ENCODE data around the gene ELOVL5.

The ELOVL5 gene

DNA sequence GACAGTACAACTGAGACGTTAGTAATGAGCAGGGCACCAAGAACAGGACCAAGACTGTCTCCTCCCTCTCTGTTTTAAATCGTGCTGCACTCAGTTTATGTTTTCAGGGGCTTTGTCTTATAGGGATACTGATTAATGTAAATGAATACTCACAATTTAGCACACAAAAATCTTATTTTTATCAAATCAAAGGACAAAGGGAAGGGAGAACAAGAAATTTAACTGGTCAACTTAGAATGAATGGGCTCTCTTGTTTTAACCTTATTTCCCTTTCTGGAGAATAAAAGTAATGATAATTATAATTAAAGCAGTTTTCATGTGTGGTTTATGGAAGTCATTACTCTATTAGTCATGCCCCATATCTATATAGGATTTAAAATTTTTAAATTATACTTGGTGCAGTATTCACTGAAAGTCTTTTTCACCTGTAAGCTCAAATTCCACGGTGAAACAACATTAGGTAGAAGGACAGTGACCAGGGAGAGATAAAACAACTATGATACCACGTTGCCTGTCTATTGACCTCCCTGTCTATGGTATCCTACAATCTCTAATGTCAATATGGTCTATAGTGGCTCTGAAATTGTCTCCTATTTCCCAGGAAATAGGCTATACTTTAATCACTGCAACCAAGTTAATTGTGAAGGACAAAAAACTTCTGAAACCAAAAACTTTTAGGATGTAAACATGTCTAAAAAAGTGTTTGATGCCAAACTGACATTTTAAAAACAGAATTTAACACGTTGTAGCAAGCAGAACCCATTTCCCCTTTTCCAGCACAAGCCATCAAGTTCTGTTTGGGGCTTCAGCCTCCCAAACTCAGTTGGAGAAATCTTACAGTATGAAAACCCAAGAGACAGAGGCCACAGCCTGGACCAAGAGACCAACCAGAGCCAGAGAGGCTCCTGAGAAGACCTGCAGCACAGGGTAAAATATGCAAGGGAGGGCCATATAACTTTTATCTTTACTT lies 15.0 kb downstream of the ELOVL5 start:
- no peak overlapping the region for H3K4me3 ChIP-seq
- peaks cover 62% of the 10 kb centered on the region for H3K36me3 ChIP-seq
- no peak for TF ChIP-seq Cebpa-rat (IDR thresholded peaks at IDR 0.05)
- H3K4me1 ChIP-seq: peaks cover 50% of the 10 kb centered on the region
- peak overlapping the region; percentile 79; the same call in 1 of the 2 replicates for H3K4me2 ChIP-seq
- H4K20me1 ChIP-seq: peaks cover 99% of the 10 kb centered on the region
- H3K9ac ChIP-seq: no peak overlapping the region
- peaks cover 15% of the 10 kb centered on the region; the same call in 1 of the 2 replicates for H3K9me3 ChIP-seq
- H3K27me3 ChIP-seq: no peaks in the 10 kb centered on the region
- no peak overlapping the region for H3K27ac ChIP-seq

DNA sequence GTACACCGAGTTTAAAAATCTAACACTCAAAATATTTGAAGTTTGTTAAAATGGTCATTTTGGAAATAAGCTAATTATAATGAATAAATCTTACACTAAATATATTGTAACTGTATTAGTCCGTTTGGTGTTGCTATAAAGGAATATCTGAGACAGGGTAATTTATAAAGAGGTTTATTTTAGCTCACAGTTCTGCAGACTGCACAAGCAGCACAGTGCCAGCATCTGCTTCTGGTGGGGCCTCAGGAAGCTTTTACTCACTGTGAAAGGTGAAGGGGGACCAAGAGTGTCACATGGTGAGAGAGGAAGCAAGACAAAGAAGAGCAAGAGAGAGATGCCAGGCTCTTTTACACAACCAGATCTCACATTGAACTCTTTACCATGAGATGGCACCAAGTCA lies 17.1 kb downstream of the ELOVL5 start:
- Histone ChIP-seq H4K20me1 (peaks cover 99% of the 10 kb centered on the region), H3K9me3 (peaks cover 15% of the 10 kb centered on the region; the same call in 1 of the 2 replicates), H3K27ac (no peak overlapping the region), H3K36me3 (peaks cover 58% of the 10 kb centered on the region), H3K4me3 (no peak overlapping the region), H3K27me3 (no peaks in the 10 kb centered on the region), H3K4me2 (no peak overlapping the region), H3K4me1 (peaks cover 30% of the 10 kb centered on the region), H3K9ac (no peak overlapping the region)
- TF ChIP-seq Cebpa-rat (IDR thresholded peaks at IDR 0.05): no peak

- Histone ChIP-seq H3K9ac (no peak overlapping the region), H4K20me1 (peaks cover 99% of the 10 kb centered on the region), H3K27ac (no peak overlapping the region), H3K4me2 (no peak overlapping the region), H3K4me1 (peaks cover 15% of the 10 kb centered on the region), H3K27me3 (no peaks in the 10 kb centered on the region), H3K4me3 (no peak overlapping the region), H3K36me3 (peaks cover 69% of the 10 kb centered on the region), H3K9me3 (peaks cover 15% of the 10 kb centered on the region; the same call in 1 of the 2 replicates)
- no peak for TF ChIP-seq Cebpa-rat (IDR thresholded peaks at IDR 0.05)
These were observed 18.6 kb downstream of the ELOVL5 start for GRCh38 chr6:53330137-53330536.

- no peak overlapping the region for H3K4me2 ChIP-seq
- no peak overlapping the region for H3K9ac ChIP-seq
- no peaks in the 10 kb centered on the region for H3K27me3 ChIP-seq
- H4K20me1 ChIP-seq: peaks cover 99% of the 10 kb centered on the region
- TF ChIP-seq Cebpa-rat (IDR thresholded peaks at IDR 0.05): no peak
- peaks cover 18% of the 10 kb centered on the region; the same call in 1 of the 2 replicates for H3K9me3 ChIP-seq
- no peak overlapping the region for H3K27ac ChIP-seq
- H3K36me3 ChIP-seq: peaks cover 76% of the 10 kb centered on the region
- no peaks in the 10 kb centered on the region; the same call in 1 of the 2 replicates for H3K4me1 ChIP-seq
- no peak overlapping the region for H3K4me3 ChIP-seq
These were observed 20.4 kb downstream of the ELOVL5 start for GRCh38 chr6:53328375-53328774.

DNA sequence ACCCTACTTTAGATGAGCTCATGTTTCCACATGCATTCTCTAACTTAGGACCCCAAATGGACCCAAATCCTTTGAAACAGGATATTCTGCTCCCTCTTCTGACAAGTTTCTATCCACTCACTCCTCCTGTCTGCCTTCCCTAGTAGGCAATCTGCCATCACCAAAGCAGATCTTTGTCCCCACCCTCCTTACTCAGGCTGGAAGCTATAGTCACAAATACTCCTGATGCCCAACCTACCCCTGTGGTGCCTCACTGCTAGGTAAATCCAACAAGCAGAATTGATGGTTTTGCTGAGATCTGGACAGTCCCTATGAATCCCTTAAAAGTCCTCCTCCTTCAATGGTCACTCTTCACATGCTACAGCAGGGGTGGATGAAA lies 21.7 kb downstream of the ELOVL5 start:
- Histone ChIP-seq H3K36me3 (peaks cover 62% of the 10 kb centered on the region), H3K4me2 (no peak overlapping the region), H3K4me3 (no peak overlapping the region), H3K4me1 (no peaks in the 10 kb centered on the region; the same call in 1 of the 2 replicates), H3K9me3 (peaks cover 7% of the 10 kb centered on the region; the same call in 1 of the 2 replicates), H3K27ac (no peak overlapping the region), H3K27me3 (no peaks in the 10 kb centered on the region), H3K9ac (no peak overlapping the region), H4K20me1 (peaks cover 99% of the 10 kb centered on the region)
- no peak for TF ChIP-seq Cebpa-rat (IDR thresholded peaks at IDR 0.05)

- no peaks in the 10 kb centered on the region; the same call in 1 of the 2 replicates for H3K4me1 ChIP-seq
- no peaks in the 10 kb centered on the region for H3K27me3 ChIP-seq
- TF ChIP-seq Cebpa-rat (IDR thresholded peaks at IDR 0.05): no peak
- H4K20me1 ChIP-seq: peaks cover 99% of the 10 kb centered on the region
- H3K4me2 ChIP-seq: no peak overlapping the region
- H3K27ac ChIP-seq: no peak overlapping the region
- no peak overlapping the region for H3K4me3 ChIP-seq
- H3K9ac ChIP-seq: no peak overlapping the region
- 0 out of 2 replicates have a peak, but pooled peaks cover 3% of the 10 kb centered on the region for H3K9me3 ChIP-seq
- H3K36me3 ChIP-seq: peaks cover 61% of the 10 kb centered on the region
These were observed 22.3 kb downstream of the ELOVL5 start for GRCh38 chr6:53326372-53327016.

- Histone ChIP-seq H3K9me3 (0 out of 2 replicates have a peak, but pooled peaks cover 3% of the 10 kb centered on the region), H3K4me2 (no peak overlapping the region), H3K4me3 (no peak overlapping the region), H4K20me1 (peaks cover 99% of the 10 kb centered on the region), H3K36me3 (peaks cover 60% of the 10 kb centered on the region), H3K9ac (no peak overlapping the region), H3K4me1 (no peaks in the 10 kb centered on the region; the same call in 1 of the 2 replicates), H3K27me3 (no peaks in the 10 kb centered on the region), H3K27ac (no peak overlapping the region)
- no peak for TF ChIP-seq Cebpa-rat (IDR thresholded peaks at IDR 0.05)
These were observed 23.0 kb downstream of the ELOVL5 start for GRCh38 chr6:53325785-53326184.

DNA sequence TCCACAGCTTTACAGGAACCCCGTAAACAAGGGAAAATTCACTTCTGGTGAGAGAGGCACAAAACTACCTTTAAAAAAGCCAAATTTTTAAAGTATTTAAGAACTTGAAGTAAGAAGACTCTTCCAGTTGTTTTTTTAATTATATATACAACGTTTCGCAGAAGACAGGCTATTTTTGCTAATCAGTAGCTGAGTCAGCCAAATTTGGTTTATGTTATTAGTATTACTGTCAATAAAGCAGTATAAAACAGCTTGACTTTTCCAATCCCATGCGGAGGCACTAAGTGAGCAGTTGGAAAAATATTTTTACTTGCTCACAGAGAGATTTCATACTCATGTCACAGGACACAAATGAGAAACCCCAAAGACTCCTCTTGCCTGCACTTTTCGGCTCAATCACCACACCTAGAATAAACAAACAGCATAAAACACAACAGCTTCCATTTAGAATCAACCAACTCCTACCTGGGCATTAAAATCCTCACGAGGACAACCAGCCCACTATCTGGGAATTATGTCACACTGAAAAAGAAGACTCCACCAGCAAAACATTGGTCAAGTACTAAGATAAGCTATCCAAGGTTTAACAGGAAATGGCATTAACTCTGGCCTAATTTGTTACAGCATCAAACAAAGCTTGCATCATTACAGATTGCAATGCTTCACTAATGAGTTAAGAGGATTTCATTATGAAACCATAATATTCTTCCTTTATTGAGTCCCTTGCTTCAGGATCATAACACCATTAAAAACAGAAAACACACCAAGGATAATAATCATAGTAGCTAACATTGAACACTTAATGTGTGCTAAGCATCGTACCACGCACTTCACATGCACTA lies 26.3 kb downstream of the ELOVL5 start:
- H3K9ac ChIP-seq: no peak overlapping the region
- H4K20me1 ChIP-seq: peaks cover 97% of the 10 kb centered on the region
- H3K9me3 ChIP-seq: 0 out of 2 replicates have a peak, but pooled peaks cover 3% of the 10 kb centered on the region
- peaks cover 51% of the 10 kb centered on the region for H3K36me3 ChIP-seq
- TF ChIP-seq Cebpa-rat (IDR thresholded peaks at IDR 0.05): no peak
- H3K27ac ChIP-seq: no peak overlapping the region
- H3K4me1 ChIP-seq: peaks cover 12% of the 10 kb centered on the region; the same call in 1 of the 2 replicates
- H3K4me2 ChIP-seq: no peak overlapping the region
- H3K4me3 ChIP-seq: no peak overlapping the region
- no peaks in the 10 kb centered on the region for H3K27me3 ChIP-seq

- Histone ChIP-seq H3K9me3 (0 out of 2 replicates have a peak, but pooled peaks cover 3% of the 10 kb centered on the region), H3K36me3 (peaks cover 44% of the 10 kb centered on the region), H3K27me3 (no peaks in the 10 kb centered on the region), H3K27ac (no peak overlapping the region), H3K4me2 (no peak overlapping the region), H3K9ac (no peak overlapping the region), H3K4me1 (peaks cover 17% of the 10 kb centered on the region), H4K20me1 (peaks cover 96% of the 10 kb centered on the region), H3K4me3 (no peak overlapping the region)
- no peak for TF ChIP-seq Cebpa-rat (IDR thresholded peaks at IDR 0.05)
These were observed 27.0 kb downstream of the ELOVL5 start for GRCh38 chr6:53321701-53322100.

All from BLaER1 (cell line).